ENCODE results near the gene CSRP3. TPM values are rescaled to one million over a fixed set of nuclear protein-coding genes. Genes with fewer than 3 reads are reported as not detected.

The CSRP3 gene
- total and polyA plus RNA-seq, 9 of the 15 experiments (the other 6 are each of a cell fraction or from before 2014, with no cell fraction given) = 0.14 TPM; not detected in 8

DNA sequence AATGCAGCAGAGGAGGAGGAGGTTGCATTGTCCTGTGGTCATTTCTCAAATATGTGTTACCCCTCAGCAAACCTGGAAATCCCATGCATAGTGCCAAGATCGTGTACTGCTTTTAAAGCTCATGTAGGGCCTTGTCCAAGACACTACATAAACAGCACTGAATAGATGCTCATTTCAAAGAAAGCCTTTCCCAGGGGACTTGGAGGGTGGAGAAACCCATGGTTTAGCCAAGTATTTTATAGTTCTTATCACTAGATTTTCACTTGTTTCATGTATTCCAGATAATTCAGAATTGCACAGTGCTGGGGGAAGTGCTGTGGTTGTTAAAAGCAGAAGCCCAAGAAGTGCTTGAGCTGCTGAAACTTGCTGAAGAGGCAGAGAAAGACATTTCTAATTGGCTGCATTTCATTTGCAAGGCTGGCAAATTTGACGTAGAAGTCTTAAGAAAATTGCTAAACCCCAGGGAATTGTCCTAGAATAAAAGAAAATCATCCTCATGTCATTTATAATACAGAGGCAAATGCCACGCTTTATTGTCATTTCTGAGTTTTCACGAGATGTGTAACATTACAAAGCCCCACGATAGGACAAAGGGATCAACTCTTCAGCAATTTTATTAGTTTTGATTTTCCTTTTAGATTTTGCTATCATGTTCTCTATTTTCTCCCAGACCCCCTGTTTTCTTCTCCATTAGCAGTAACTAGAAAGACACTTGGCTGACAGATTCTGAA, 20.1 kb downstream of the CSRP3 start:
- no peaks in the 10 kb centered on the region; a peak in 2 of 5 replicates for H3K4me1 ChIP-seq (replicated peaks in 1 of 2; ENCODE audit: control insufficient read depth in 2 of 2, insufficient read depth in 2 of 2, low read length in 2 of 2)
- ATAC-seq (no peak), FAIRE-seq (no peak), DNase-seq (ENCODE audit: extremely low read depth in 1 of 4, low spot score in 3 of 4) (no peak)
- intact Hi-C loops (cut with micrococcal nuclease) = no loop called here
- TF ChIP-seq BRF1 (IDR thresholded peaks at IDR 0.05; ENCODE audit: borderline replicate concordance, extremely low read depth, insufficient read length) = no peak
- TF ChIP-seq FOS (IDR thresholded peaks at IDR 0.05; ENCODE audit: extremely low read depth, insufficient read length) = no peak
- TF ChIP-seq ZNF780A (CRISPR knock-in tag; IDR thresholded peaks at IDR 0.05) = no peak
- TF ChIP-seq TBP (optimal IDR thresholded peaks at IDR 0.05; ENCODE audit: low read depth, low read length) = no peak
- TF ChIP-seq SOX6 (IDR thresholded peaks at IDR 0.05) = no peak
- TF ChIP-seq, protein P1, sequence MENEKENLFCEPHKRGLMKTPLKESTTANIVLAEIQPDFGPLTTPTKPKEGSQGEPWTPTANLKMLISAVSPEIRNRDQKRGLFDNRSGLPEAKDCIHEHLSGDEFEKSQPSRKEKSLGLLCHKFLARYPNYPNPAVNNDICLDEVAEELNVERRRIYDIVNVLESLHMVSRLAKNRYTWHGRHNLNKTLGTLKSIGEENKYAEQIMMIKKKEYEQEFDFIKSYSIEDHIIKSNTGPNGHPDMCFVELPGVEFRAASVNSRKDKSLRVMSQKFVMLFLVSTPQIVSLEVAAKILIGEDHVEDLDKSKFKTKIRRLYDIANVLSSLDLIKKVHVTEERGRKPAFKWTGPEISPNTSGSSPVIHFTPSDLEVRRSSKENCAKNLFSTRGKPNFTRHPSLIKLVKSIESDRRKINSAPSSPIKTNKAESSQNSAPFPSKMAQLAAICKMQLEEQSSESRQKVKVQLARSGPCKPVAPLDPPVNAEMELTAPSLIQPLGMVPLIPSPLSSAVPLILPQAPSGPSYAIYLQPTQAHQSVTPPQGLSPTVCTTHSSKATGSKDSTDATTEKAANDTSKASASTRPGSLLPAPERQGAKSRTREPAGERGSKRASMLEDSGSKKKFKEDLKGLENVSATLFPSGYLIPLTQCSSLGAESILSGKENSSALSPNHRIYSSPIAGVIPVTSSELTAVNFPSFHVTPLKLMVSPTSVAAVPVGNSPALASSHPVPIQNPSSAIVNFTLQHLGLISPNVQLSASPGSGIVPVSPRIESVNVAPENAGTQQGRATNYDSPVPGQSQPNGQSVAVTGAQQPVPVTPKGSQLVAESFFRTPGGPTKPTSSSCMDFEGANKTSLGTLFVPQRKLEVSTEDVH (IDR thresholded peaks at IDR 0.05; ENCODE audit: low read depth, partially characterized antibody) = no peak
- TF ChIP-seq ZNF143 (CRISPR knock-in tag; IDR thresholded peaks at IDR 0.05) = no peak
- TF ChIP-seq MEIS2 (IDR thresholded peaks at IDR 0.05; ENCODE audit: partially characterized antibody) = no peak
- no peak for TF ChIP-seq ZFPM2 (CRISPR knock-in tag; IDR thresholded peaks at IDR 0.05)
- no peak for TF ChIP-seq NR2F6 (CRISPR knock-in tag; IDR thresholded peaks at IDR 0.05)
- TF ChIP-seq ZNF384 (IDR thresholded peaks at IDR 0.05; ENCODE audit: low read depth, low read length) = no peak
- TF ChIP-seq, protein P2, sequence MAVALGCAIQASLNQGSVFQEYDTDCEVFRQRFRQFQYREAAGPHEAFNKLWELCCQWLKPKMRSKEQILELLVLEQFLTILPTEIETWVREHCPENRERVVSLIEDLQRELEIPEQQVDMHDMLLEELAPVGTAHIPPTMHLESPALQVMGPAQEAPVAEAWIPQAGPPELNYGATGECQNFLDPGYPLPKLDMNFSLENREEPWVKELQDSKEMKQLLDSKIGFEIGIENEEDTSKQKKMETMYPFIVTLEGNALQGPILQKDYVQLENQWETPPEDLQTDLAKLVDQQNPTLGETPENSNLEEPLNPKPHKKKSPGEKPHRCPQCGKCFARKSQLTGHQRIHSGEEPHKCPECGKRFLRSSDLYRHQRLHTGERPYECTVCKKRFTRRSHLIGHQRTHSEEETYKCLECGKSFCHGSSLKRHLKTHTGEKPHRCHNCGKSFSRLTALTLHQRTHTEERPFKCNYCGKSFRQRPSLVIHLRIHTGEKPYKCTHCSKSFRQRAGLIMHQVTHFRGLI (CRISPR knock-in tag; IDR thresholded peaks at IDR 0.05) = no peak
- TF ChIP-seq HDAC3 (IDR thresholded peaks at IDR 0.05; ENCODE audit: borderline replicate concordance, partially characterized antibody) = no peak
- no peak for TF ChIP-seq FOSL1 (tag; conservative IDR thresholded peaks at IDR 0.05)
- no peak for TF ChIP-seq ZNF57 (CRISPR knock-in tag; IDR thresholded peaks at IDR 0.05)
- TF ChIP-seq, protein P3, sequence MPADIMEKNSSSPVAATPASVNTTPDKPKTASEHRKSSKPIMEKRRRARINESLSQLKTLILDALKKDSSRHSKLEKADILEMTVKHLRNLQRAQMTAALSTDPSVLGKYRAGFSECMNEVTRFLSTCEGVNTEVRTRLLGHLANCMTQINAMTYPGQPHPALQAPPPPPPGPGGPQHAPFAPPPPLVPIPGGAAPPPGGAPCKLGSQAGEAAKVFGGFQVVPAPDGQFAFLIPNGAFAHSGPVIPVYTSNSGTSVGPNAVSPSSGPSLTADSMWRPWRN (IDR thresholded peaks at IDR 0.05; ENCODE audit: low read depth) = no peak
- TF ChIP-seq, protein P4, sequence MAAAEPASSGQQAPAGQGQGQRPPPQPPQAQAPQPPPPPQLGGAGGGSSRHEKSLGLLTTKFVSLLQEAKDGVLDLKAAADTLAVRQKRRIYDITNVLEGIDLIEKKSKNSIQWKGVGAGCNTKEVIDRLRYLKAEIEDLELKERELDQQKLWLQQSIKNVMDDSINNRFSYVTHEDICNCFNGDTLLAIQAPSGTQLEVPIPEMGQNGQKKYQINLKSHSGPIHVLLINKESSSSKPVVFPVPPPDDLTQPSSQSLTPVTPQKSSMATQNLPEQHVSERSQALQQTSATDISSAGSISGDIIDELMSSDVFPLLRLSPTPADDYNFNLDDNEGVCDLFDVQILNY (CRISPR knock-in tag; IDR thresholded peaks at IDR 0.05) = no peak
- no peaks in the 10 kb centered on the region for H3K79me2 ChIP-seq (ENCODE audit: control insufficient read depth, insufficient read depth, low read length)
- H3K4me3 ChIP-seq = no peak overlapping the region
- H3K9me1 ChIP-seq (ENCODE audit: control insufficient read depth, insufficient read depth, low read length) = no peaks in the 10 kb centered on the region
- ChIA-PET CTCF (ENCODE audit: low intra/inter-chr PET ratio) (no interaction called here), POLR2A (interaction anchor here (1.1 kb wide), 1 partner anchor 17 kb away, joined by 4 read pairs; no protein-coding TSS in a partner anchor)
- H3K27me3 ChIP-seq (ENCODE audit: control insufficient read depth in 2 of 2, insufficient read depth in 2 of 2, low read length in 2 of 2) = peaks cover 2 to 17% of the 10 kb centered on the region in 2 experiments; a peak in 2 of 5 replicates
- H3K4me2 ChIP-seq (ENCODE audit: insufficient read depth, low read length) = no peak overlapping the region
- H4K20me1 ChIP-seq (replicated peaks; ENCODE audit: control insufficient read depth, insufficient read depth, low read length) = no peaks in the 10 kb centered on the region
- H3K9me3 ChIP-seq (replicated peaks; ENCODE audit: control insufficient read depth, insufficient read depth, low read depth, low read length) = no peaks in the 10 kb centered on the region
- in situ Hi-C loops (cut with MboI) = no loop called here
- H2AFZ ChIP-seq (ENCODE audit: low read depth, low read length) = no peak overlapping the region
- H3K9ac ChIP-seq (ENCODE audit: insufficient read depth in 1 of 2, low read depth in 2 of 2, low read length in 2 of 2) = no peak overlapping the region
- no TSS peak for BruUV-seq (replicated peaks)
- peaks cover 3% of the 10 kb centered on the region; the same call in 1 of the 3 replicates for H3K36me3 ChIP-seq (ENCODE audit: control insufficient read depth, insufficient read depth, low read length)
- WGBS (ENCODE audit: insufficient coverage, low coverage, missing lambda C conversion rate) = 34% methylated on average over 5 of the region's 5 CpGs
- no peak overlapping the region for H3K27ac ChIP-seq (ENCODE audit: extremely low read depth, low read depth, low read length)
